OCI-M1 (cell line): ENCODE results near the gene HSPA12B.
A peak's percentile ranks its signal among the peaks of the same experiment; 100 is the strongest.

ENCODE experiments used
- DNase-seq: peaks from one replicate; lab custom pipeline; 2025; lab: John Stamatoyannopoulos, UW

The HSPA12B gene

GRCh38 chr20:3729811-3730540 lies 2.5 kb upstream of the HSPA12B start:
- no peak for DNase-seq

GRCh38 chr20:3730803-3731672 lies 1.4 kb upstream of the HSPA12B start:
- DNase-seq: no peak

- DNase-seq: no peak
These were observed 550 bp upstream of the HSPA12B start for GRCh38 chr20:3731944-3732326.

- no peak for DNase-seq
These were observed 872 bp downstream of the HSPA12B start for GRCh38 chr20:3733119-3733995.

GRCh38 chr20:3734111-3734843 lies 1.8 kb downstream of the HSPA12B start:
- DNase-seq: no peak

GRCh38 chr20:3735768-3736167 lies 3.3 kb downstream of the HSPA12B start:
- DNase-seq: no peak

- DNase-seq: peak; percentile 35
These were observed 5.9 kb downstream of the HSPA12B start for GRCh38 chr20:3738111-3739053.

GRCh38 chr20:3739054-3739925 lies 6.8 kb downstream of the HSPA12B start:
- no peak for DNase-seq

- DNase-seq: peak; percentile 36
These were observed 7.5 kb downstream of the HSPA12B start for GRCh38 chr20:3739926-3740451.

GRCh38 chr20:3740615-3741301 lies 8.3 kb downstream of the HSPA12B start:
- DNase-seq: no peak

- DNase-seq: no peak
These were observed 9.5 kb downstream of the HSPA12B start for GRCh38 chr20:3741836-3742458.

GRCh38 chr20:3743251-3743650 lies 10.8 kb downstream of the HSPA12B start:
- DNase-seq: no peak

- DNase-seq: no peak
These were observed 11.6 kb downstream of the HSPA12B start for GRCh38 chr20:3744037-3744436.

- peak; percentile 91 for DNase-seq
These were observed 12.6 kb downstream of the HSPA12B start for GRCh38 chr20:3744806-3745685.

- no peak for DNase-seq
These were observed 13.2 kb downstream of the HSPA12B start for GRCh38 chr20:3745686-3746173.

- DNase-seq: no peak
These were observed 15.0 kb downstream of the HSPA12B start for GRCh38 chr20:3747471-3747870.

GRCh38 chr20:3748073-3748472 lies 15.6 kb downstream of the HSPA12B start:
- DNase-seq: no peak
